Dermis blood vessel endothelial cell (primary cell): ENCODE results near the gene C11orf42. TPM values are rescaled to one million over a fixed set of nuclear protein-coding genes. Genes with fewer than 3 reads are reported as not detected.

Experiments
- DNase-seq: peaks from one replicate; pipeline ENCODE4 v3.0.0; 2010
- total RNA-seq: library from RNA; depleted of rRNA; stranded (reverse); fragments of >200 nt; gene quantifications from 2 replicates; pipeline ENCODE4 v1.2.3, GENCODE V29; 2014

C11orf42 gene
- total RNA-seq = not detected in 2 replicates

GRCh38 chr11:6205366-6205765 is at the start of gene C11orf42:
Gene C11orf42 (plus strand): TSS chr11:6205557. CDS start chr11:6205616, 59 bp downstream.
- no peak for DNase-seq

- no peak for DNase-seq
These were observed 48.6 kb upstream of the C11orf42 start for GRCh38 chr11:6156628-6157359.

- no peak for DNase-seq
These were observed 35.1 kb upstream of the C11orf42 start, which contains the start of gene OR52B2 for GRCh38 chr11:6170226-6170625. Gene OR52B2 (minus strand): TSS chr11:6170326. CDS start chr11:6170326, 0 bp downstream.

- no peak for DNase-seq
These were observed 29.9 kb upstream of the C11orf42 start for GRCh38 chr11:6175440-6175839.

GRCh38 chr11:6191742-6192141 is 13.6 kb upstream of the C11orf42 start:
- DNase-seq = no peak

GRCh38 chr11:6194065-6194581 is 11.2 kb upstream of the C11orf42 start:
- no peak for DNase-seq

- no peak for DNase-seq
These were observed 9.0 kb upstream of the C11orf42 start for GRCh38 chr11:6196396-6196795.

- DNase-seq = no peak
These were observed 7.7 kb upstream of the C11orf42 start for GRCh38 chr11:6197466-6198200.

GRCh38 chr11:6199174-6199810 is 6.1 kb upstream of the C11orf42 start, which contains the start of gene OR52W1:
Gene OR52W1 (plus strand): TSS chr11:6199224. CDS start chr11:6199224, 0 bp downstream.
- DNase-seq = no peak

GRCh38 chr11:6200975-6201374 is 4.4 kb upstream of the C11orf42 start:
- DNase-seq = no peak

- DNase-seq = no peak
These were observed 3.9 kb upstream of the C11orf42 start for GRCh38 chr11:6201481-6201880.

GRCh38 chr11:6202041-6202440 is 3.3 kb upstream of the C11orf42 start:
- DNase-seq = no peak

- DNase-seq = no peak
These were observed 2.0 kb upstream of the C11orf42 start for GRCh38 chr11:6203327-6203726.

GRCh38 chr11:6204706-6205105 is 651 bp upstream of the C11orf42 start:
- DNase-seq = no peak

- DNase-seq = no peak
These were observed 1.3 kb downstream of the C11orf42 start for GRCh38 chr11:6206456-6207180.

- no peak for DNase-seq
These were observed 4.4 kb downstream of the C11orf42 start for GRCh38 chr11:6209801-6210200.

- DNase-seq = no peak
These were observed 5.1 kb downstream of the C11orf42 start for GRCh38 chr11:6210274-6210955.

- no peak for DNase-seq
These were observed 9.2 kb downstream of the C11orf42 start for GRCh38 chr11:6214530-6214929.

- no peak for DNase-seq
These were observed 11.1 kb downstream of the C11orf42 start for GRCh38 chr11:6216501-6216900.

GRCh38 chr11:6217722-6218121 is 12.4 kb downstream of the C11orf42 start:
- DNase-seq = no peak

- peak; percentile 75 for DNase-seq
These were observed 14.0 kb downstream of the C11orf42 start for GRCh38 chr11:6219359-6219758.

- no peak for DNase-seq
These were observed 18.5 kb downstream of the C11orf42 start for GRCh38 chr11:6223854-6224253.
